ENCODE data around the gene TMEM132D. TPM values are rescaled to one million over a fixed set of nuclear protein-coding genes. Genes with fewer than 3 reads are reported as not detected.
"Not testable (repeated sequence)": the region's sequence is repeated elsewhere in the genome, so short reads cannot be mapped to it uniquely, and the experiment has no call there.

Gene TMEM132D
- total and polyA plus RNA-seq, 2 experiments from 2014 or later = not detected

DNA sequence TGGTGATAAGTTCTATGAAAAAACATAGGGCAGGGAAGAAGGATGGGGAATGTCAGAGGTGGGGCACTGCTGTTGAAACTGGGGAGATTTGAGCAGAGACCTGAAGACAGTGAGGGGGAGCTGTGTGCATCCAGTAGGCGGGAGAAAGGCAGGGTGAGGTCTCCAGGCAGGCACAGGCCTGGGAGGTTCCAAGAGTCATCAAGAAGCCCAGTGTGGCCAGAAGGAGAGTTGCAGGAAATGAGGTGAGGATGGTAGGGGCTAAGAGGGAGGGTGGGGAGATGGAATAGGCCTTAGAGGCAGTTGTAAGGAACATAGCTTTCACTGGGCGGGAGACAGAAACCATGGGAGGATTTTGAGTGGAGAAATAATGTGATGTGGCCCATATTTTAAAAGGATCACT lies 708.7 kb downstream of the TMEM132D start:
- H3K27ac ChIP-seq = no peak overlapping the region
- H3K79me2 ChIP-seq (ENCODE audit: insufficient read depth) = no peaks in the 10 kb centered on the region
- no peaks in the 10 kb centered on the region for H3K27me3 ChIP-seq (replicated peaks; ENCODE audit: insufficient read depth)
- H2AFZ ChIP-seq = no peak overlapping the region
- H3K9me3 ChIP-seq (ENCODE audit: low read depth) = no peaks in the 10 kb centered on the region
- no peak for DNase-seq
- no peaks in the 10 kb centered on the region for H3K9me2 ChIP-seq (ENCODE audit: insufficient read depth)
- TF ChIP-seq EZH2phosphoT487 (IDR thresholded peaks at IDR 0.05; ENCODE audit: insufficient read depth, low read depth) = no peak
- no peak for TF ChIP-seq EZH2 (IDR thresholded peaks at IDR 0.05; ENCODE audit: insufficient read depth, poor library complexity, severe bottlenecking)
- no peak overlapping the region for H3K9ac ChIP-seq
- H3K4me3 ChIP-seq = no peak overlapping the region
- no peaks in the 10 kb centered on the region for H3F3A ChIP-seq (ENCODE audit: insufficient read depth)
- no peaks in the 10 kb centered on the region for H3K36me3 ChIP-seq (ENCODE audit: low read depth)
- 11 to 19% methylated on average over 2 of the region's 2 CpGs for WGBS, 2 experiments (ENCODE audit: low coverage in 1 of 2, low lambda C conversion rate in 2 of 2, missing lambda C conversion rate in 2 of 2)
- no peaks in the 10 kb centered on the region for H3K4me1 ChIP-seq (ENCODE audit: insufficient read depth)
- no peak overlapping the region for H3K4me2 ChIP-seq (ENCODE audit: unreplicated experiment)
- in situ Hi-C loops (cut with MboI) = no loop called here
- H4K20me1 ChIP-seq (ENCODE audit: insufficient read depth) = no peaks in the 10 kb centered on the region

DNA sequence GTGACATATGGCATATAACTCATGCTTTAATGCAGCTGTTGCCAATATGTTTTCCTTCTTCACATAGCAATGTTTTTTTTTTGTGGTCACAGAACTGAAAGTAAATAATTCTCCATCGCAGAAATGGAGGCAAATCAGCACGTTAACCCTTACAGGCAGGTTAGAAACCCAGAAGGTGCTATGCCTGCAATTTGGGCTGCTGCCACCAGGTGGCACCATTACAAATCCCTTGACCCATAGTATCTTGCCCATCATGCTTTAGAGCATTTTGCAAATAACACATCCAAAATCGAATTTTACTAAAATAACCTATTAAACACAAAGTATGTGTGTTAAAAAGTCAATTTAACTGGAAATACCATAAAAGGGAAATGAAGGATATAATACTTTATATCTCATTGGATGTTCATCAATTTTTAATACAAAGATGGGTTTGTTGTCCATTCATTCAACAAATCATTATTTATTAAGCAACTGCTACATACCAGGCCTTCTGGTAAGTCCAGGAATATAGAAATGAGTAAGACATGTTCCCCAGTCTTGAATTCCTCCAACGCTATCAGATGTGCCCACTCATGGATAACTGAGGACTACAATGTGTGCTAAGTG lies 710.5 kb downstream of the TMEM132D start:
- WGBS, 2 experiments (ENCODE audit: low coverage in 1 of 2, low lambda C conversion rate in 2 of 2, missing lambda C conversion rate in 2 of 2) = 19 to 24% methylated on average over 4 of the region's 4 CpGs
- H3K4me1 ChIP-seq (ENCODE audit: insufficient read depth) = no peaks in the 10 kb centered on the region

DNA sequence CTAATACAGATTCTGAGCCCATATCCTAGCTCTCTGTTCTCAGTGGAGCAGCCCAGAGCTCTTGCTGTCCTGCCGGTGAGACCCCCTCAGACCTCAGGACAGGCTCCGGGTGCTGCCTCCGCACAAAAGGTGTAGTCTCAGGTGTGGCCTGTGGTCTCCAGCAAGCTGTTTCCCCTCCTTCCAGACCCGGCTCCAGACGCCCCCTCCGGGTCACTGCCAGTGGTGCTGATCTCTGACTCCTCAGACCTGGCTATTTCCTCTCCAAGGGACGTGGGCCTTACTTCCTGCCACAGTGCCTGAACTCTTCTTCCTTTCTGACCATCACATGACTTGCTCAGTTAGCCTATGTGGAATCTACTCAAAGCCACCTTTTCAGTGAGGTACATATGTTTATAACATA lies 713.0 kb downstream of the TMEM132D start:
- Histone ChIP-seq H3K4me1 (ENCODE audit: insufficient read depth) (no peaks in the 10 kb centered on the region), H3K9ac (no peak overlapping the region), H3K36me3 (ENCODE audit: low read depth) (no peaks in the 10 kb centered on the region), H3K9me2 (ENCODE audit: insufficient read depth) (no peaks in the 10 kb centered on the region), H3K27ac (no peak overlapping the region), H4K20me1 (ENCODE audit: insufficient read depth) (no peaks in the 10 kb centered on the region), H3K9me3 (ENCODE audit: low read depth) (no peaks in the 10 kb centered on the region), H2AFZ (no peak overlapping the region), H3K27me3 (replicated peaks; ENCODE audit: insufficient read depth) (no peaks in the 10 kb centered on the region), H3F3A (ENCODE audit: insufficient read depth) (no peaks in the 10 kb centered on the region), H3K4me2 (ENCODE audit: unreplicated experiment) (no peak overlapping the region), H3K4me3 (no peak overlapping the region), H3K79me2 (ENCODE audit: insufficient read depth) (no peaks in the 10 kb centered on the region)
- WGBS, 2 experiments (ENCODE audit: low coverage in 1 of 2, low lambda C conversion rate in 2 of 2, missing lambda C conversion rate in 2 of 2) = 10 to 22% methylated on average over 7 of the region's 7 CpGs
- no peak for DNase-seq
- TF ChIP-seq EZH2phosphoT487 (IDR thresholded peaks at IDR 0.05; ENCODE audit: insufficient read depth, low read depth) = no peak
- no peak for TF ChIP-seq EZH2 (IDR thresholded peaks at IDR 0.05; ENCODE audit: insufficient read depth, poor library complexity, severe bottlenecking)
- in situ Hi-C loops (cut with MboI) = no loop called here

More for the DNA sequence above, 710.5 kb downstream of the TMEM132D start:
- no peaks in the 10 kb centered on the region for H3K27me3 ChIP-seq (replicated peaks; ENCODE audit: insufficient read depth)
- H3K4me3 ChIP-seq = no peak overlapping the region
- no peak overlapping the region for H3K27ac ChIP-seq
- H3K36me3 ChIP-seq (ENCODE audit: low read depth) = no peaks in the 10 kb centered on the region
- DNase-seq = no peak
- in situ Hi-C loops (cut with MboI) = no loop called here
- H3F3A ChIP-seq (ENCODE audit: insufficient read depth) = no peaks in the 10 kb centered on the region
- no peaks in the 10 kb centered on the region for H3K9me2 ChIP-seq (ENCODE audit: insufficient read depth)
- TF ChIP-seq EZH2phosphoT487 (IDR thresholded peaks at IDR 0.05; ENCODE audit: insufficient read depth, low read depth) (no peak), EZH2 (IDR thresholded peaks at IDR 0.05; ENCODE audit: insufficient read depth, poor library complexity, severe bottlenecking) (no peak)
- no peak overlapping the region for H3K4me2 ChIP-seq (ENCODE audit: unreplicated experiment)
- H3K9ac ChIP-seq = no peak overlapping the region
- H3K79me2 ChIP-seq (ENCODE audit: insufficient read depth) = no peaks in the 10 kb centered on the region
- H4K20me1 ChIP-seq (ENCODE audit: insufficient read depth) = no peaks in the 10 kb centered on the region
- H2AFZ ChIP-seq = no peak overlapping the region
- H3K9me3 ChIP-seq (ENCODE audit: low read depth) = no peaks in the 10 kb centered on the region

DNA sequence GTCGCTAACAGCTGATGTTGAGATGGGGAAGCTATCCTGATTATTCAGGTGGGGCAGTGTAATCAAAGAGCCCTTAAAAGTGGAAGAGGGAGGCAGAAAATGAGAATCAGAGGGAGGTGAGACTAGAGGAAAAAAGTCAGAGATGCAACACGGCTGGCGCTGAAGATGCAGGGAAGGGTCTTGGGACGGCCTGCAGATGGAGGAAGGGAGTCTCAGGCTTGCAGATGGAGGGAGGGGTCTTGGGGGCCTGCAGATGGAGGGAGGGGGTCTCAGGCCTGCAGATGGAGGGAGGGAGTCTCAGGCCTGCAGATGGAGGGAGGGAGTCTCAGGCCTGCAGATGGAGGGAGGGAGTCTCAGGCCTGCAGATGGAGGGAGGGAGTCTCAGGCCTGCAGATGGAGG lies 713.9 kb downstream of the TMEM132D start:
- H3K27me3 ChIP-seq (replicated peaks; ENCODE audit: insufficient read depth); H3K27ac ChIP-seq; H3K4me1 ChIP-seq (ENCODE audit: insufficient read depth); H3K36me3 ChIP-seq (ENCODE audit: low read depth); H3K9ac ChIP-seq; H3K9me2 ChIP-seq (ENCODE audit: insufficient read depth); H2AFZ ChIP-seq; H3K4me3 ChIP-seq; H3F3A ChIP-seq (ENCODE audit: insufficient read depth); H3K4me2 ChIP-seq (ENCODE audit: unreplicated experiment); H4K20me1 ChIP-seq (ENCODE audit: insufficient read depth); in situ Hi-C loops (cut with MboI); H3K9me3 ChIP-seq (ENCODE audit: low read depth); DNase-seq; H3K79me2 ChIP-seq (ENCODE audit: insufficient read depth): not testable (repeated sequence)
- 7 to 9% methylated on average over 4 of the region's 4 CpGs for WGBS, 2 experiments (ENCODE audit: low coverage in 1 of 2, low lambda C conversion rate in 2 of 2, missing lambda C conversion rate in 2 of 2)

DNA sequence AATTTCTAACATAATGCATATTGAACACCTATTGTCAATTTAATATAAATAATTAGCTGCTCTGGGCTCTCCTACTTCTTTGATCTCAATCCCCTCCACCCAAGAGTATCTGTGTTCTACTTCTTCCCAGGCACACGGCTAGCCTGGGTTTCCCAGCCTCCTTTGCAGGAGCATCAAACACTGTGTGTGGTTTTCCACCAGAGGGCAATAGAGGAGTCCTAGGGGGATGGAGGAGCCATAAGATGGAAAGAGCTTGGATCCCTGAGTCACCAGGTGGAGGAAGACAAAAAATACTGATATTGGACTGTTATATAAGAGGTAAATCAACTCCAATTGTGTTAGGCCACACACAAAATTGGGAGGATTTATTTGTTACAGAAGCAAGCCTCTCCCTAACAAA lies 716.9 kb downstream of the TMEM132D start:
- Histone ChIP-seq H3K79me2 (ENCODE audit: insufficient read depth) (no peaks in the 10 kb centered on the region), H3K27ac (no peak overlapping the region), H3K27me3 (replicated peaks; ENCODE audit: insufficient read depth) (no peaks in the 10 kb centered on the region), H2AFZ (no peak overlapping the region), H3K4me1 (ENCODE audit: insufficient read depth) (no peaks in the 10 kb centered on the region), H4K20me1 (ENCODE audit: insufficient read depth) (no peaks in the 10 kb centered on the region), H3K36me3 (ENCODE audit: low read depth) (no peaks in the 10 kb centered on the region), H3K9me2 (ENCODE audit: insufficient read depth) (no peaks in the 10 kb centered on the region), H3K4me2 (ENCODE audit: unreplicated experiment) (no peak overlapping the region), H3K4me3 (no peak overlapping the region), H3F3A (ENCODE audit: insufficient read depth) (no peaks in the 10 kb centered on the region), H3K9me3 (ENCODE audit: low read depth) (no peaks in the 10 kb centered on the region), H3K9ac (no peak overlapping the region)
- 21 to 56% methylated on average over 1 of the region's 1 CpG for WGBS, 2 experiments (ENCODE audit: low coverage in 1 of 2, low lambda C conversion rate in 2 of 2, missing lambda C conversion rate in 2 of 2)
- in situ Hi-C loops (cut with MboI) = no loop called here
- DNase-seq = no peak
- no peak for TF ChIP-seq EZH2 (IDR thresholded peaks at IDR 0.05; ENCODE audit: insufficient read depth, poor library complexity, severe bottlenecking)
- TF ChIP-seq EZH2phosphoT487 (IDR thresholded peaks at IDR 0.05; ENCODE audit: insufficient read depth, low read depth) = no peak

All from GM23248 (cell line).